HK-2 (cell line): ENCODE results near the gene DFFA.

ENCODE experiments used
- DNase-seq: peaks from one replicate; pipeline ENCODE4 v3.0.0-alpha.2; 2018; ENCODE audit not compliant: unreplicated experiment

The DFFA gene, protein sequence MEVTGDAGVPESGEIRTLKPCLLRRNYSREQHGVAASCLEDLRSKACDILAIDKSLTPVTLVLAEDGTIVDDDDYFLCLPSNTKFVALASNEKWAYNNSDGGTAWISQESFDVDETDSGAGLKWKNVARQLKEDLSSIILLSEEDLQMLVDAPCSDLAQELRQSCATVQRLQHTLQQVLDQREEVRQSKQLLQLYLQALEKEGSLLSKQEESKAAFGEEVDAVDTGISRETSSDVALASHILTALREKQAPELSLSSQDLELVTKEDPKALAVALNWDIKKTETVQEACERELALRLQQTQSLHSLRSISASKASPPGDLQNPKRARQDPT

GRCh38 chr1:10472220-10473144, at the start of gene DFFA:
Gene DFFA (minus strand): TSS chr1:10472529. CDS start chr1:10472458, 71 bp downstream.
- DNase-seq, result peak; percentile 95

DNA sequence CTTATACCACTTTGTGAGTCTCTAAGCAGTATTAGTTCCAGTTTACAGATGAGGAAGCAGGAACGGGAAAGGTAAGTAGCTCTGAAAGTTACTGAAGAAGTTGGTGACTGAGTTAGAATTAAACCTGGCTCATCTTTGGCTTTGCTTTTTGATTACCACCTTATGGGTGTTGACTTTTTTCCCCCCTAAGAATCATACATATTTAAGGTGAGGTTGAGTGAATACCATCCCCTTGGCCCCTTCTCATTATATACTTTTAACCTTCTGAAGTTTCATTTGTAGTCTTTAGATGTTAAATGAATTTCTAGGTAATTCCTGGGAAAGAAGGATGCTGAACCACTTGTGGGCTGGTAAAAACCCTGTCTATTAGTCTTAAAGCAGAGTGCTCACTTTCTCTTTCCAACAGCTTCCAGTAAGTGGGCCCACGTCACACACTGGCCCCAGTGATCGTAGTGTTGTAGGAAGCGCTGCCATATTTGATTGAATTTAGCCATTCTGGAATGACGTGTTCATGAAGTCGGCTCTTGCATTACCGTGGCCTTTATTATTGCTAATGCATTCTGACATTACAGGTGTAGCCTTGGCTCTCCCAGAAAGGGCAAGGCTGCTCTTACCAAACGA, 49.3 kb upstream of the DFFA start:
- DNase-seq, result no peak

- DNase-seq, result no peak
Observed at GRCh38 chr1:10520952-10521351, 48.6 kb upstream of the DFFA start.

GRCh38 chr1:10520497-10520896, 48.2 kb upstream of the DFFA start:
- no peak for DNase-seq

- DNase-seq, result no peak
Observed at GRCh38 chr1:10519016-10519417, 46.7 kb upstream of the DFFA start.

DNA sequence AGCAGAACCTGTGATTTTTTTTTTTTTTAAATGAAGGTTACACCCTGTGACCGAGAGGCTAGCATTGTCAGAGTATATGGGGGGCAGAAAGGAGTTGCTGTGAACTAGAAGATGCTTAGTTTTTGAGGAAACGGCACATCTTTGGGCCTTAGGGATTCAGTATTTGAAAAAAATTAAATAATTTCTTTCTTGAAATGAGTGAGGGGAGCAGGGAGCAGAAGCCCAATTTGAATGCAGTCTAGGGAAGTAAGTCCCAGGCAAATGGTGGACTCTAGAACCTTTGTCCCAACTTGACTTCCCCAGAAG, 45.3 kb upstream of the DFFA start:
- DNase-seq, result no peak

DNA sequence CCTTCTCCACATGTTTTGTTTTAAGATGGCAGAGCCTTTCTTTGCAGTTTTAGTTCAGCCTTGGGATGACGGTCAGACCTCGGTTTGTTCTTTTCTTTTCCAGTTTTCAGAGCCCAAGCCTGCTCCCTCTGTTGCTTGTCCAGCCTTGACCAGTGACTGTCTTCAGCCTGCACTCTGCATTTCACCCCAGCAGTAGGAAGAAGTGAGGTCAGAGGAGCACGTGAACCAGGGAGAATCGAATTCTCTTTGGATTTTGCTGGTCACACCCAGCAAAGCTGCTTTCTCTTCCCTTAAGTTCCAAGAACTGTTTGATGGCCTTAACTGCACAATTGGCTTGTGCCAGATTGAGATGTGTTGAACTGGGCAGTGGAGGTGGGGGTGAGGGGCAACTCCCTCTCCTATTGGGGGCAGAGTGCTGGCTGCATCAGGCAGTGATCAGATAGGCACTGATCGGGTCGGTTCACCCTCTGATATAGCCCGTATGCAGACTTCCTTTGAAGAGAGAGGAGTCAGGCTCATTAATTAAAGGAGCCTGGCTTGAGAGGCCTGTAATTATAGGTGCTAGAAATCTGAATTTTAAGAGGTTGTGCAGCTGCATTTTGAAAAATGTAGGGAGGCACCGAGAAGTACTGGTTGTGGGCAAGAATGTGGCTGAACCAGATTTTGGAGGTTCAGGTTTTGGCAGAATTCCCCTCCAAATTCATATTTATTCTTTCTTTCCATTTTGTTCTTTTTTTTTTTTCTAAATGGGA, 44.8 kb upstream of the DFFA start:
- no peak for DNase-seq

DNA sequence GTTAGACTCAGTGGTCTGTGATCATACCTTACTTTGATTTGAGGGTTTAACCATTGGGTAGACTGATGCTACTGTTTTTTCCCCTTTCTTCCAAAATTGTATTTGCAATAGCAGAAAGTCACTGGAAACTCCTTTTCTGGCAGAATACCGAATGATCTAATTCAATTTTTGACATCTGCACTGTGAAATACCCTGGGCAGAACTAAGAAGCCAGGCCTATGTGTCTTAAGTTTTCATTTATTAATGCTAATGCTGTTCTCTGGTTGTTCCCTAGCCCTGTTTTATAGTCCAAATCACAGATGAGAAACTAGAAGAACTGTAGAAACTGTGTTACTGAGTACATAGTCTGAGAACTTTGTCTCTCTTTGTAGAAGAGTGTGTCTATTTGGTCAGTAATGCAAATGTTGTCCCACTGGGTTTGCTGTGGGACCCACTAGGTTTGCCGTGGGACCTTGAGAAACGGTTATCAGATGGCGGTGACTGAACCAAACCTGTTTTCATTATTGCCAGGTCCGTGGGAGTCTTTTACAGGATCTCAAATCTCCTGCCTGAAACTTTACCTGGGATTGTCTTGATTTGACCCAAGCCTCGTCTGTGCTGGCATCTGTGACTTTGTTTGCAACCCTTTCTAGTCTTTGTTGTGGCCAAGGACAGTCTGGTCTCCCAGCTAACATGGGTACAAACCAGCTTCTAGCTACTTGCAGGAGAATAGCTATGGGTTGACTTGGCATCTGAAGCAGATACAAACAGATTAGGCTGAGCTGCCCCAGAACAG, 43.8 kb upstream of the DFFA start:
- no peak for DNase-seq

GRCh38 chr1:10515301-10515975, 43.1 kb upstream of the DFFA start:
- DNase-seq, result no peak

- no peak for DNase-seq
Observed at GRCh38 chr1:10514490-10515235, 42.3 kb upstream of the DFFA start.

- no peak for DNase-seq
Observed at GRCh38 chr1:10513199-10513598, 40.9 kb upstream of the DFFA start.

DNA sequence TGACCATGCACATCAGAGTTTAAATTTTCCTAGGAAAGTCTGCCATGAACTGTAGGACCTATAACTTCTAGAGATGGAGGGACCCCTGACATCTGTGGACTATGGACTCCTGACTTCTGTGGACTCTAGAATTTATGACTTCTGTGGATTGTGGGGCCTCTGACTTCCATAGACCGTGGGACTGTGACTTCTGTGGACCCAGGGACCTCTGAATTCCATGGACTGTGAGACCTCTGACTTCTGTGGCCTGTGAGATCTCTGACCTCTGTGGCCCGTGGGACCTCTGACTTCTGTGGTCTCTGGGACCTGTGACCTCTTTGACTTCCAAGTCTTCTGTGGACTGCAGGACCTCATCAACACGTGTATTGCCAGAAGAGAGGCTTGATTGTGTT, 39.2 kb upstream of the DFFA start:
- DNase-seq, result no peak

- DNase-seq, result peak; percentile 42
Observed at GRCh38 chr1:10510520-10511493, 38.5 kb upstream of the DFFA start.

GRCh38 chr1:10509809-10510509, 37.6 kb upstream of the DFFA start:
- no peak for DNase-seq

DNA sequence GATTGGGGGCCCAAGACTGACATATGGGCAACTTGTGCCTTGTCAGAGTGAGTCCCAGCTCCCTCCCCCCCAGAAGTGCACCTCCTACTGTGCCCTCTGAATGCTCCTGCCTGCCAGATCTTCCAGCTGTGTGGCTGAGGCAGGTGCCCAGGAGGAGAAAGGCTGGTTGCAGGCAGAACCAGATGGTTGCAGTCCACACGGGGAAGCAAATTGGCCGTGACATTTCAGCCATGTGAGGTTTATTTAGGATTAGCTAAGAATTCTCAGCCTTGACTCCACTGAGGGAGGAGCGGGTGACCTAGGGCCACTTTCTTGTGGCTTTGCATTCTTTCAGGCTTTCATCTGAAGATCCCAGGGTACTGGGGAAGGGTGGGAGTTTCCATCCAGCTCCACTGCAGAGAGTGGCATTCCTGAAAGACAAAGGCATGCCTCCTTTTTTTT, 36.2 kb upstream of the DFFA start:
- DNase-seq, result peak; percentile 62

- peak; percentile 44 for DNase-seq
Observed at GRCh38 chr1:10507111-10507879, 35.0 kb upstream of the DFFA start.

- no peak for DNase-seq
Observed at GRCh38 chr1:10506677-10507047, 34.3 kb upstream of the DFFA start.
